A172 (cell line): Measurements from ENCODE around the gene RAB12. TPM values are rescaled to one million over a fixed set of nuclear protein-coding genes. Genes with fewer than 3 reads are reported as not detected.

Source experiments
- DNase-seq: peaks from one replicate; pipeline ENCODE4 v3.0.0-alpha.2; 2015; ENCODE audit warnings: low spot score
- total RNA-seq: library from RNA; depleted of rRNA; stranded (reverse); fragments of >200 nt; shearing (Covaris generic); gene quantifications from 2 replicates; pipeline ENCODE4 v1.2.3, GENCODE V29; 2014; rRNA removed

Gene RAB12
- total RNA-seq, 1 experiment from 2014 or later, result 101 TPM

GRCh38 chr18:8685141-8685913 lies 76.1 kb downstream of the RAB12 start:
- peak; percentile 38 for DNase-seq

GRCh38 chr18:8685914-8686216 lies 76.6 kb downstream of the RAB12 start:
- no peak for DNase-seq

- DNase-seq, result no peak
These were observed 77.4 kb downstream of the RAB12 start for GRCh38 chr18:8686611-8687010.

- no peak for DNase-seq
These were observed 79.1 kb downstream of the RAB12 start for GRCh38 chr18:8688216-8688800.

- DNase-seq, result no peak
These were observed 79.6 kb downstream of the RAB12 start for GRCh38 chr18:8688816-8689215.

Other genes with a start within 250 kb of the RAB12 start
- 33.6 and 39.6 TPM in 2 replicates for gene MTCL1, start 96.1 kb downstream of the RAB12 start, total RNA-seq